HG02943 (cell line): ENCODE measurements around the gene POLR2H.

ENCODE experiments used
- ATAC-seq: cut with Tn5 transposase; IDR thresholded peaks from one replicate; pipeline ENCODE4 v1.9.1; 2021; ENCODE audit warnings: mild to moderate bottlenecking, low read depth, moderate library complexity; ENCODE audit not compliant: unreplicated experiment

POLR2H gene

DNA sequence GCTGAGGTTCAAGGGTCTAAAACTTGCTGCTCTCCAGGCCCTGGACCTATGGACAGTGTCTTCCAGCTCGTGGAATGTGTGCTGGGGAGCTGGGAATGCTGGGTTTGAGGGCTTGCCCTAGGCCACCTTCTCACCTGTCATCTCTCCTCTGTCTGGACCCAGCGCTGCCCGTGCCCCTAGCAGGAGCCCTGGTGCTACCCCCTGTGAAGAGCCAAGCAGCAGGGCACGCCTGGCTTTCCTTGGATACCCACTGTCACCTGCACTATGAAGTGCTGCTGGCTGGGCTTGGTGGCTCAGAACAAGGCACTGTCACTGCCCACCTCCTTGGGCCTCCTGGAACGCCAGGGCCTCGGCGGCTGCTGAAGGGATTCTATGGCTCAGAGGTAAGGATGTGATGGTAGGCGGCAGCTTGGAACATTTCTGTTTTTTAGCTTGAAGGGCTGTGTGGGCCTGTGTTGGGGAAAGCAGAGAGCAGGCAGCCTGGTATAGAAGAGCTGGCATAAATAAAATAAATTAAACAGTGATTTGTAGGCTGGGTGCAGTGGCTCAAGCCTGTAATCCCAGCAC lies 23.4 kb downstream of the POLR2H start:
- ATAC-seq, result no peak

DNA sequence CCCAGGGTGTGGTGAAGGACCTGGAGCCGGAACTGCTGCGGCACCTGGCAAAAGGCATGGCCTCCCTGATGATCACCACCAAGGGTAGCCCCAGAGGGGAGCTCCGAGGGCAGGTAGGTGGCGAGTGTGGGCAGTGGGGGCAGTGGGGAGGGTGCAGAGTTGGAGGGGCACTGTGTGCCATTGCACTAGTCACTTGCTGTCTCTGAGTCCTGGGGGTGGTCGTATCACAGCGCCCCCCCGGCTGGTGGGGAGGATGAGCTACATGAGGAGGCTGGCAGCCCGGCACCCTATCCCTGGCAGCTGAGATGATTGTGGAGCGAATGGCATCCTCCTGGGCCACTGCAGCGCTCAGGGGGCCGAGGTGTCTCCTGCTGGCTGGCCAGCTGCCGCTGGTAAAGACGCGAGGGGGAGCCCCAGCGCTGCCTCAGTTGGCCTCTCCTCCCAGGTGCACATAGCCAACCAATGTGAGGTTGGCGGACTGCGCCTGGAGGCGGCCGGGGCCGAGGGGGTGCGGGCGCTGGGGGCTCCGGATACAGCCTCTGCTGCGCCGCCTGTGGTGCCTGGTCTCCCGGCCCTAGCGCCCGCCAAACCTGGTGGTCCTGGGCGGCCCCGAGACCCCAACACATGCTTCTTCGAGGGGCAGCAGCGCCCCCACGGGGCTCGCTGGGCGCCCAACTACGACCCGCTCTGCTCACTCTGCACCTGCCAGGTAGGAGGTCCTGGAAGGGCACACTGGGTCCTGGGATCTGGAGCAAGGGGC lies 24.7 kb downstream of the POLR2H start:
- no peak for ATAC-seq

DNA sequence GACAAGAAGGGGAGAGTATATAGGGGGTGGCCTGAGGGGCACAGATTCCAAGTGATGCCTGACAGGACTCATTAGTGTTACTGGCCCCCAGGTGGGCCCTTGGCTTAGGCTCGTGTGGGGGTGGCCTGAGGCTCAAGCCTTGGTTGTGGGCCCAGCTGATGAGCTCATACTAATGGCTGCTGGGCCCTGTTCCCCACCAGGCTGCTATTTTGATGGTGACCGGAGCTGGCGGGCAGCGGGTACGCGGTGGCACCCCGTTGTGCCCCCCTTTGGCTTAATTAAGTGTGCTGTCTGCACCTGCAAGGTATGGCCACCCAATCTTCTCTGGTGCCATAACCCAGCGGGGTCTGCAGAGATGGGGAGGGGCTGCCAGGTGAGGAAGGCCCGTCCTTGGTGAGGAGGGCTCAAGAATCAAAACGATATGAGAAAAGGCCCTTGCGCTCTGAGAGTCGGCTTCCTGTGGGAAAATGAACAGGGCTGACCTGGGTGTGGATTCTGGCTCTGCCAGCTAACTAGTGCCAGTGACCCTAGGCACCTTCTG lies 25.7 kb downstream of the POLR2H start:
- no peak for ATAC-seq

DNA sequence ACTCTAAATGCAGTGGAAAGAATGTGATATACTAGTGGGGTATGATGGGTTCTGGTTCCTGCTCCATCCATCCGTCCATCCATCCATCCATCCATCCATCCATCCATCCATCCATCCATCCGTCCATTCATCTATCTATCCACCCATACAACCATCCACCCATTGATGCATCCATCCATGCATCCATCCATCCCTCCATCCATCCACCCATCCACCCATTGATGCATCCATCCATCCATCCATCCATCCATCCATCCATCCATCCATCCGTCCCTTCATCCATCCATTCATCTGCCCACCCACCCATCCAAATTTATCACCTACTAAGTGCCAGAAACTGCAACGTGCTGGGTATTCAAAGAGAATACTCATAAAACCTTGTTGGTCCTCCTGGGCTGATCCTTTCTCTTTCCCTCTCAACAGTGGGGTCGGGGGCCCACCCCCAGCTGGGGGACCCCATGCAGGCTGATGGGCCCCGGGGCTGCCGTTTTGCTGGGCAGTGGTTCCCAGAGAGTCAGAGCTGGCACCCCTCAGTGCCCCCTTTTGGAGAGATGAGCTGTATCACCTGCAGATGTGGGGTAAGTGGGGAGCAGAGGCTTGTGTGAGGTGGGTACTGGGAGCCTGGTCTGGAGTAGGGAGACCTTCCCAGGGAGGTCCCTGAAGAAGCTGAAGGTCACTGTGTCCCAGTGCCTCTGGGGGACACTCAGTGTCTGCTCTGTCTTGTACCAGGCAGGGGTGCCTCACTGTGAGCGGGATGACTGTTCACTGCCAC lies 26.8 kb downstream of the POLR2H start:
- ATAC-seq, result no peak

DNA sequence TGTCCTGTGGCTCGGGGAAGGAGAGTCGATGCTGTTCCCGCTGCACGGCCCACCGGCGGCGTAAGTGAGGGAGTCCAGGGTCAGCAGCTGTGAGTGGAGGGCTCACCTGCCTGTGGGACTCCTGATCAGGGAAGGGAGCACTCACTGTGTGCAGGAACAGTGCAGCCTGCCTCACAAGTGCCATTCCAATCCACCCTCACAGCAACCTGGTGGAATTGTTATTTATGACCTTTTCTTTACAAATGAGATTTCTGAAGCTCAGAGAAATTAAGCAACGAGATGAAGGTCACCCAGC lies 27.4 kb downstream of the POLR2H start:
- no peak for ATAC-seq

DNA sequence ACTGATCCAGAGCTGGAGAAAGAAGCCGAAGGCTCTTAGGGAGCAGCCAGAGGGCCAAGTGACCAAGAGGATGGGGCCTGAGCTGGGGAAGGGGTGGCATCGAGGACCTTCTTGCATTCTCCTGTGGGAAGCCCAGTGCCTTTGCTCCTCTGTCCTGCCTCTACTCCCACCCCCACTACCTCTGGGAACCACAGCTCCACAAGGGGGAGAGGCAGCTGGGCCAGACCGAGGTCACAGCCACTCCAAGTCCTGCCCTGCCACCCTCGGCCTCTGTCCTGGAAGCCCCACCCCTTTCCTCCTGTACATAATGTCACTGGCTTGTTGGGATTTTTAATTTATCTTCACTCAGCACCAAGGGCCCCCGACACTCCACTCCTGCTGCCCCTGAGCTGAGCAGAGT lies 27.9 kb downstream of the POLR2H start:
- no peak for ATAC-seq

DNA sequence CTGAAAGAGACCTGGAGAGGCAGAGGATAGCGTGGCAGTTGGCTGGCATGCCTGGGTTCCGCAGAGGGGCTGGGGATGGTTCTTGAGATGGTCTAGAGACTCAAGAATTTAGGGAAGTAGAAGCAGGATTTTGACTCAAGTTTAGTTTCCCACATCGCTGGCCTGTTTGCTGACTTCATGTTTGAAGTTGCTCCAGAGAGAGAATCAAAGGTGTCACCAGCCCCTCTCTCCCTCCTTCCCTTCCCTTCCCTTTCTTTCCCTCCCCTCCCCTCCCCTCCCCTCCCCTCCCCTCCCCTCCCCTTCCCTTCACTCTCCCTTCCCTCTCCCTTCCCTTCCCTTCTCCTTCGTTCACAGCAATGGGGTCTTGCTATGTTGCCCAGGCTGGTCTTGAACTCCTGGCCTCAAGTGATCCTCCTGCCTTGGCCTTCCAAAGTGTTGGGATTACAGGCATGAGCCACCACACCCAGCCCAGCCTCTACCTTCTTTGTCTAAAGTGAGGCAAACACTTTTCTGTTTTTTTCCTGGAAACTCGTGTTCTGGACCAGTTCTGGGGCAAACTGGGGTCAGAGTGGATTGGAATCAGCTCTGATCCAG lies 28.5 kb downstream of the POLR2H start:
- ATAC-seq, result no peak

DNA sequence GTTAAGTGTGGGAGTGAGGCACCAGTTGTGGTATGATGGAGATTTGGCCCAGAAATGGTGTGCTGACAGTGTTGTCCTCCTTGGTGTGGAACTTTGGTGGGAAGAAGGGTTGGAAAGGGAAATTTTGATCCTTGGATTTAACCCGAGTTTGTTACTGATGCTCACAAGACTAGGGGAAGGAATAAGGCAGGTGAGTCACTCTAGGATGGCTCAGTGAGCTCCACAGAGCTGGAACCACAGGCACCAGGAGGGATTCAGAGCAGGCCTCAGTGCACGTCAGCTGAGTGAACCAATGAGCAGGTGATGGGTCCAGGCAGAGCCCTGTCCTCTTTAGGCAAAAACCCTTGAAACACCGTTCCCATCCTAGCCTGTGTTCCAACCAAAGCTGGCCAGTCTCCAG lies 29.8 kb downstream of the POLR2H start:
- no peak for ATAC-seq

DNA sequence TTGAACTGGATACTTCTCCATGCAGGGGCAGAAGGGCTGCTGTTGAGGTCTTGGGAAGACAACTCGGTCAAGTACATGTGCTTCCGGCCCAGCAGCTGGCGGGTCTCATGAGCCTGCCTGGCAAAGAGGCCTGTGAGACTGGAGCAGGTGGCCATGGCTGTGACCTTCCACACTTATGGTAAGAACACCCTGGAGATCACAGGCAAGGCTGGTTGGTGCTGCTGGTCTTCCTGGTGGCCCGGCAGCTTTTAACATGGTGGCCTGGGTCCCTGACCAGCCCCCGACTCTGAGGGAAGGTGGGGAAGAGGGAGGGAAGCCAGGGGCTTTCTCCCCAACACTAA lies 33.8 kb downstream of the POLR2H start:
- no peak for ATAC-seq

DNA sequence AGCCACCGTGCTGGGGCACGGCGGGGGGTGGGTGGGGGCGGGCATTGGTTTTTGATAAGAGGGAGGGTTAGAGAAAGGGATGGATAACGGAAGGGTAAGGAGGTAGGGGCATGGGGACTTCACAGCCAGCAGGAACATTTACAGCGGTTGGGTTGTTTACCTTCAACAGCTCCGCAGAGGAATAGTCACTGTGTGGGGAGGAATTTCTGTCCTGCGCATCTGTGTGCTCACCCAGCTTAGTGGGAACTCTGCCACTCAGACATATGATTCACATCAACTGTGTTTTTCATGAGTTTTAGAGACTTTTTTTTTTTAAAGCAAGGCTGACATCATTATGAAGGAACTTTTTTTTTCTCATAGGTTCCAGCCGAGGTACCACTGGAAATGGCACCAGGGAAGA lies 37.9 kb downstream of the POLR2H start:
- ATAC-seq, result no peak

DNA sequence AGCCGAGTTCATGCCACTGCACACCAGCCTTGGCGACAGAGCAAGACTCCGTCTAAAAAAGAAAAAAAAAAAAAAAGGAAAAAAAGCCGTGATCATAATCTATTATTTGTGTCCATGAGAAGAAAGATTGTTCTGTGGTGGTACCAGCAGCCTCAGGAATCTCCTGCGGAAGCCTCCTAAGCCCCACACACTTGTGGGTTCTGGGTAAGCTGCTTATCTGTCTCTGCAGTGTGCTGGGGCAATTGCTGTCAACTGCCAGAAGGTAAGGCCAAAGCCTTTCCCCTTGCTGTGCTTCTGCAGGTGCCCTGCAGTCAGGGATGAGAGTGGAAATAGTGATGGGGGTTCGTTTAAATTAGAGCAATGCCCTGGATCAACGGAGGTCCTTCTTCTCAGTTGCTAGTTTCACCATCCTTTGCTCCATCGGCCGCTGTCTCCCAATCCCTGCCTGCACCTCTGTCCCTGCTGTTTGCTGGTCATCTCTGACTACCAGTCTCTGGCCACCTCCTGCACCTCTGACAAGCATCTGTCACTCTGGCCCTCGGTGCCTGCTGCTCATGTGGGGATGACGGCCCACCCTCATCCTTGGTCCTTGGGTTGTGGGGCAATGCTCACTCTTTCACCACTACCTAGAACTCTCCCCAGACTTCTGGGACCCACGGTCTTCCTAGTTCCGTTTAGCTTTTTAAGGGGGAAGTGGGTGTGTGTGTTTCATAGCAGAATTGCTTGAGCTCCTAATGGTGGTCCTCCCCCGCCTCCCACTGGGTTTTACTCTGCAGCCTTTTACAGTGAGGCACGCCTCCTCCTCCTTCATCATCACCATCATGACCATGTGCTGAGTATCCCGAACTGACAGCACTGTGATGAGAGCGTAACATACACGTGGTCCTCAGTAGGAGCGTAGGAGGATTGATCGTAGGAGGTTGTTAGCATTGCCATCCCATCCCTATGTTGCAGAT lies 43.8 kb downstream of the POLR2H start:
- ATAC-seq, result no peak

DNA sequence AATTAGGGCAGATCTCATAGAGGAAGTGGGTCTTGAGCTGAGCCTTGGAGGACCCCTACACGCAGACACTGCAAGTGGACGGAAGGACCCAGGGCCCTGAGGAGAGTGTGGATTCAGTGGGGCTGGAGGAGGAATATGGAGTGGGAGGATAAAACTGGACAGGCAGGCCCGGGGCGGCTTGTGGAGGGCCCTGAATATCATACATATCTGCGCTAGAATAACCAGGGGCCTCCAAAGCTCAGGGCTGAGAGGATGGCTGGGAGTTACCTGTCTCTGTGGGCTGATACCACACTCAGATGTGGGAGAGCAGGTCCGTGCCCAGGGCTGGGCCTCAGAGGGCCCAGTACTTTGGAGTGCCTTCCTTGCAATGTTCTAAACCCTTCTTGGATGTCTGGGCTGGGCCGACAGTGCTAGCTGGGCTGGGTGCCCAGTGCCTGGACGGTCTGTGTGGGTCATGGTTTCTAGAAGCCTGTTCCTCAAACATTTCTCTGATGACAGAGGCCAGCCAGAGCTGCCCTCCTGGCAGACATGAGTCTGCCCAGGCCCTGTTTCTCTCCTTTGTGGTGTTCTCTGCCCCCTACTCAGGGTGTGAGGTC lies 47.9 kb downstream of the POLR2H start:
- ATAC-seq, result no peak

DNA sequence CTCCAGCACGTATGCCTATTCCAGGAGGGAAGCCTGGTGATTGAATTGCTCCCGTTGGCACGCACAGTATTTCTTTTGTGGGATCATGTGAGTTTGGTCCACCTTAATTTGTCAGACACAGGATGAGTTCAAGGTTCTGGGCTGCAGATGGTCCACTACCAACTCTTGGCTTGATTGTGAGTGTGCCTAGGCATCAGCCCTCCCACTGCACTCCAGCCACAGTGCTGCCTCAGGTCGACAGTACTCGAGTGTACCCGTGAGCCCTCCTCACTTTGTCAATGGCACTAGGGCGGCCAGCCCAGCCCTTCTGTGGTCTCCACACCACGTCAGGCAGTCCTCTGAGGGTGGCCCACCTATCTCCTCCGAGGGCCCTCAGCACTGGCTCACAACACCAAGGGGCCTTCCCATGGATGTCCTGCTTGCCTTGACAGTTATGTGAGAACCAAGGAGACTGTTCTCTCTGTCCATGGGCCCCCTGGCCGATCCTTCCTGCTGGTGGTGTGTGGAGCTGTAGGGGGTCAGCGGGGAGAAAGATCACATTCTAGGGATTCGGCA lies 48.5 kb downstream of the POLR2H start:
- no peak for ATAC-seq

DNA sequence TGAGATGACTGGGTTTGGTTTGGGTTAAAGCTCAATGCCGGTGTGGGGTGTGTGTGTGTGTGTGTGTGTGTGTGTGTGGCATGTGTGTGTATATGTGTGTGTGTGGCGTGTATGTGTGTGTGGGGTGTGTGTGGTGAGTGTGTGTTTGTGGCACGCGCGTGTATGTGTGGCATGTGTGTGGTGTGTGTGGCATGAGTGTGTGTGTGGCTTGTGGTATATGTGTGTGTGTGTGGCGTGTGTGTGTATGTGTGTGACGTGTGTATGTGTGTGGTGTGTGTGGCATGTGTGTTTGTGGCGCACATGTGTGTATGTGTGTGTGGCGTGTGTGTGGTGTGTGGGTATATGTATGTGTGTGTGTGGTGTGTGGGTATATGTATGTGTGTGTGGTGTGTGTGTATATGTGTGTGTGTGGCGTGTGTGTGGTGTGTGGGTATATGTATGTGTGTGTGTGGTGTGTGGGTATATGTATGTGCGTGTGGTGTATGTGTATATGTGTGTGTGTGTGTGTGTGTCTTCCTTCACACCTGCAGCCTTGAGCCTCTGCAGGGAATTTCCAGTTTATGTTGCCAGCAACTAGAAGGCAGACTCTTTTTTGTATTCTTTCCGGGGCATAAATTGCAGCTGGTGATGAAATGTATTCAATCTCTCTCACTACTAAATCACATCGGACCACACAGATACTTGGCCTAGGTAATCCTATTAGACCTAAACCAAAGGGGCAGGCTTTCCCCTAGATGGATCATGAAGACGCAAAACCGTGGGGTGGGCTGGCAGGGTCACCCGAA lies 53.1 kb downstream of the POLR2H start:
- no peak for ATAC-seq

DNA sequence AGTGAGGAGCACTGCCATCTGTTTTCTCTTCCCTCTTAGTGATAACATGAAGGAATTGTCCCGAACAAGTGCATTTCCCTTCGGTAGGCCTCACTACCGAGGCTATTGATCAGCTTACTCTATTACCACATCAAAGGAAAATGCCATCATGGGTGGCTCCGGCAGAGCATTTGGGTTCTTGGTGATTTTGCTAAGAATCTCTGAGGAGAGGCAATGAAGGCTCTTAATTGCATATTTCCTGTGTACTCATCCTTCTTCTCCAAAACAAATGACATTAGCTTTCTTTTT lies 53.6 kb downstream of the POLR2H start:
- ATAC-seq, result no peak

DNA sequence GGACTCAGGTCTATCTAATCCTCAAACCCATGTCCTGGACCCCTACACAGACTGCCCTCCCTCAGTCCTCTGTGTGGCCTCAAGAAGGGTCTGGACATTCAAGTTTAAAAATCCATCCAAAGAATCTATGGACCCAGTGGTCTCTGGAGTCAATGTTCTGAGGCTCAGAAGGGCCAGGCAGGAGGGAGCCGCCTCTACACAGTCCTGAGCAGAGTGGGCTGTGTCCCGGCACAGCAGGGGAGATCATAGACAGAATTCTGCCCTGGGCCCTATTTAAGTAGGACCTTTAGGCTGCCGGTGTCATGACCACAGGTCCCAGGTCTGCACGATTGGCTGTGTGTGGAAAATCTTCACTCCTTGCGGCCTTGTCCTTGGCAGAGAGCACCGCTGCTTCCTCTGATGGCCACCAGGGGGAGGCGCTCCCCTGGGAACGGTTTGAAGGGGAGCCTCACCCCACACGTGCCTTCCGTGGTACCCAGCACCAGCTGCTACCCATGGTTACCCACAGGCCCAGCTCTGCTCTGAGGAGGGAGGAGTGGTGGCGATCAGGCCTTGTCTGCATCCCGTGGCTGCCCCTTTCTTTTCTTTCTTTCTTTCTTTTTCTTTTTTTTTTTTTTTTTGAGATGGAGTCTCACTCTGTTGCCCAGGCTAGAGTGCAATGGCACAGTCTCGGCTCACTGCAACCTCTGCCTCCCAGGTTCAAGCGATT lies 56.3 kb downstream of the POLR2H start:
- no peak for ATAC-seq
